Endometrial microvascular endothelial cells (primary cell): ENCODE data around the gene SEPTIN10. TPM values are rescaled to one million over a fixed set of nuclear protein-coding genes. Genes with fewer than 3 reads are reported as not detected.
"Not testable (repeated sequence)": the region's sequence is repeated elsewhere in the genome, so short reads cannot be mapped to it uniquely, and the experiment has no call there.

Source experiments
- in situ Hi-C: cut with HindIII; loops from 2 replicates; pipeline ENCODE4 v1.10.0; 2017; ENCODE audit warnings: low sequenced_read_pairs, low pct_unique_long_range_greater_than_20kb; ENCODE audit errors: inconsistent ontology term
- total RNA-seq: library from RNA; depleted of rRNA; stranded (reverse); fragments of >200 nt; gene quantifications from one replicate; pipeline ENCODE4 v1.2.3, GENCODE V29; 2015; ENCODE audit errors: inconsistent ontology term

Gene SEPTIN10
- total RNA-seq, 1 donor from 2014 or later = 102 TPM

DNA sequence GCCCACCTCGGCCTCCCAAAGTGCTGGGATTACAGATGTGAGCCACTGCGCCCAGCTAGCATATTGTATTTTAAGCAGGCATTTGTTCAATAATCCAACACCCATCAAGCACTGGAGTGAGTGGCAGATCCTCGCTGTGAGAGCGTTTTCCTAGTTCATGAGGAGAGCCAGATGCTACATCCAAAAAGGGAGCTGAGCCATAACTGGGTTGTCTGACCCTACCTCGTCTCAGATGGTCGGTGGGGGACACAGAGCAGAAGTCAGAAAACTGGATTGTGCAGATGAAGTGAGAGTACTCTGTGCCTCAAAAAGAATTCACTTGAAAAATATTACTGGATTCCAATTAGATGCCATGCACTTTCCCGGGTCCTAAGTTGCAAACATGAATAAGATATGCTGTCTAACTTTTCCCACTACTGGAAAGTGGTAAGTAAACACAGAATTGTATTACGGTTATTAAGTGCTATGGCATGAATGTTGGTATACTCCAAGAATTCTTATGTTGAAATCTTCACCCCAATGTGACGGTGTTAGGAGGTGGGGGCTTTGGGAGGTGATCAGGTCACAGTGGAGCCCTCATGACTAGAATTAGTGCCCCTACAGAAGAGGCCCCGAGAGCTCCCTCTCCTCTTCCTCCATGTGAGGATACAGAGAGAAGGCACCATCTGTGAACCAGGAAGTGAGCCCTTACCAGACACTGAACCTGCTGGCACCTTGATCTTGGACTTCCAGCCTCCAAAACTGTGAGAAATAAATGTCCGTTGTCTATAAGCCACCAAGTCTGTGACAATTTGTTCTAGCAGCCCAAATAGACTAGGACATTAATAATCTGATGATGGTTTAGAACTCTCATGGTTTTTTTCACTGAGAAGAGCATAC lies 21.9 kb upstream of the SEPTIN10 start:
- in situ Hi-C loops = no loop called here

GRCh38 chr2:109633284-109633961 lies 19.7 kb upstream of the SEPTIN10 start:
- in situ Hi-C loops = no loop called here

- in situ Hi-C loops = no loop called here
Measured at GRCh38 chr2:109632158-109632789, 18.5 kb upstream of the SEPTIN10 start.

DNA sequence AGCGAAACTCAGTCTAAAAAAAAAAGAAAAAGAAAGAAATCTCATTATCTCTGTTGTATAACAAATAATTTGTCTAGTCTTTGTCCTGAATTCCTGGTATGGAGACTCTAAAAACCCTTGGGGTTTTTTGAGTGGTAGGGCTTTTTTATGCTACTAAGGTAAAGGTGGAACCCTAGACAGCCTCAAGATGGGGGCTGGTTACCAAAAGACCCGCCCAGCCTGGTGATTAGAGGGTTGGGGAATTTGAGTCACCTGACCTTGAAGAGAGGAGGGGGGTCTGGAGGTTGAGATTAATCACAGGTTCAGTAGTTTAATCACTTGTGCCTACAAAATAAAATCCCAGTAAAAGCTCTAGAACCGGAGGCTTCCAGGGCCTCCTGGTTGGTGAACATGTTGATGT lies 18.0 kb upstream of the SEPTIN10 start:
- in situ Hi-C loops = no loop called here

GRCh38 chr2:109630441-109631430 lies 17.0 kb upstream of the SEPTIN10 start:
- in situ Hi-C loops = no loop called here

DNA sequence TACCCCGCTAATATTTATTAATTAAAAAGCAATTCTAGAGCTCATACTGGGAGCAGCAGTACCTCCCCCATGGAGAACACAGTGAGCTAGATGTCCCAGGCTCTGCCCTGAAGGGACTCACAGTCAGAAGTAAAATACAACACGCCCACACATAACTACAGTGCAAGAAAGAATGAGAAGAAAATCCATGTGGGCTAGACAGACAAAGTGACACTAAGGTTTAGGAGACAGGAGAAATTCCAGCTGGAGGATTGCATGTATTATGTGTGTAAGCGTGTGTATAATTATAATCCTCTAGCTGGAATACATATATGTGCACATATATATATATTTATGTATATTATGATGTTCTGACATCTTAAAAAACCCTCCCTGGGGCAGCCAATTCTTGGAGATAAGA lies 16.1 kb upstream of the SEPTIN10 start:
- in situ Hi-C loops = no loop called here

DNA sequence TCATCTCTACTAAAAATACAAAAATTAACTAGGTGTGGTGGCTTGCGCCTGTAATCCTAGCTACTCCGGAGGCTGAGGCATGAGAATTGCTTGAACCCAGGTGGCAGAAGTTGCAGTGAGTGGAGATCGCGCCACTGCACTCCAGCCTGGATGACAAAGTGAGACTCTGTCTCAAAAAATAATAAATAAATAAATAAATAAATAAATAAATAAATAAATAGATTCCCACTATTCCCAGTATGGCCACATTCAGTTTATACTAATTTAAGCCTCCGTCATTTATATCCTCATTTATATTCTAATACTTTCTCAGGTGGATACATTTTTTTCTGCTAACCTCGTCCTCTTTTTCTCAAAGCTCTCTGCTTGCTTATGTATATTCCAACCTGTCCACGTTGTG lies 14.6 kb upstream of the SEPTIN10 start:
- in situ Hi-C loops = not testable (repeated sequence)

DNA sequence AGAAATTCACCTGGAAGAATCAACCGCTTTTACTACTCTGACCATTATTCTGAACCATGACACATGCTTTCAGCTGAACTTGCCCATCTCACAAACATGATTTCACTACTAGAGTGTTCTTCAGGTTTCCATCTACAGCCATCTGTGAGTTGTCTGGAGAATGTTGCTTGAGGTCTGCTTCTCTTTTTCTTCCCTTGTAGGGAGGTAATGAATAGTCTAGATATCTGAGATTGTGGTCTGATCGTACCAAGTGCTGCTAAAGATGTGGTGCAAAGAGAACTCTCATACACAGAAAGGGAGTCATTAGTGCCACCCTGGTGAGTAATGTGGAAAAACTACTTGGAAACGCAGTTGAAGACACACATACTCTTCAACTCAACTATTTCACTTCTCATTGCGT lies 10.6 kb upstream of the SEPTIN10 start:
- in situ Hi-C loops = no loop called here

GRCh38 chr2:109623923-109624322 lies 10.2 kb upstream of the SEPTIN10 start:
- in situ Hi-C loops = no loop called here

GRCh38 chr2:109623297-109623696 lies 9.5 kb upstream of the SEPTIN10 start:
- in situ Hi-C loops = no loop called here

- in situ Hi-C loops = no loop called here
Measured at GRCh38 chr2:109619032-109619615, 5.4 kb upstream of the SEPTIN10 start.

GRCh38 chr2:109616184-109616583 lies 2.4 kb upstream of the SEPTIN10 start:
- in situ Hi-C loops = no loop called here

DNA sequence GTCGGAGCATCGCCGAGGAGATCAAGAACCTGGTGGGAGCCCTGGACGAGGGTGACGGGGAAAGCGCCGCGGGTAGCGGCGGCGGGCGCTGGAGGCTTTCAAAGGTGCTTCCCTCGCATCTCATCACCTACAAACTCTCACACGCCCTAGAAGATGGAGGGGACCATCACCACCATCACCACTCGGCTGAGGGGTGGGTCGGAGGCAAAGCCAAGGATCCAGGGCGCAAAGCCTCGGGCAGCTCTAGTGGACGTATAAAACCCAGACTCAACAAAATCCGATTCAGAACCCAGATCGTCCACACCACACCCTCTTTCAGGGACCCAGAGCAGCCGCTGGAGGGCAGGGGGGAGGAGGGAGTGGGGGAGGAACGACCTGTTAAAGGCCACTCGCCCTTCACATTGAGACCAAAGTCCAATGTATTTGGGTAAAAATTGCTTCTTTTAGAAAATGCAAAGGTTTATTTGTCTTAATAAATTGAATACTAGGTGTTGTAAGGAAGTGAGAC lies 1.9 kb upstream of the SEPTIN10 start:
- in situ Hi-C loops = no loop called here

GRCh38 chr2:109614715-109615636 lies 1.2 kb upstream of the SEPTIN10 start:
- in situ Hi-C loops = no loop called here

GRCh38 chr2:109613081-109613921 lies 465 bp downstream of the SEPTIN10 start:
- in situ Hi-C loops = no loop called here

GRCh38 chr2:109611467-109612095 lies 2.2 kb downstream of the SEPTIN10 start:
- in situ Hi-C loops = no loop called here
